Measurements from ENCODE around the gene ZNF385B.

Gene ZNF385B

GRCh38 chr2:179543361-179543901 lies 318.0 kb downstream of the ZNF385B start:
- no peak for DNase-seq

- DNase-seq = no peak
Measured at GRCh38 chr2:179541586-179541985, 319.8 kb downstream of the ZNF385B start.

GRCh38 chr2:179539124-179539511 lies 322.3 kb downstream of the ZNF385B start:
- no peak for DNase-seq

GRCh38 chr2:179538406-179539123 lies 322.8 kb downstream of the ZNF385B start:
- no peak for DNase-seq

DNA sequence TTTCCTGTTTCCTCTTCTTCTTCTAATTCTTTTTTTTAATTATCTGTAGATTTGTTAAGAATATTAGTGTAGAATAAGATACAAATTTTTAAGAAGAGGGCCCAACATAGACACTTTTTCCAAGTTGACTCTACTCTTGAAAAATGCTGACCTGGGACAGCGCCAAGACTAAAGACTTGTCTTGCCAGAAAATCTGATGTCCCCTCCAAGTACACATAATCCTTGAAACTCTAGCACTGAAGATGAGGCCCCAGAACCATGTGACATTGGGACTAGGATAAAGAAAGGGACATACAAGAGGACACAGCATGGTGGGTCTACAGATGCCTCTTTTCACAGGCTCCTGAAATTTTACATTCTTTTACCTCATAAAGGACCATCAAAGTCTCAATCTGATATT lies 325.2 kb downstream of the ZNF385B start:
- no peak for DNase-seq

GRCh38 chr2:179533875-179534274 lies 327.5 kb downstream of the ZNF385B start:
- DNase-seq = no peak

- no peak for DNase-seq
Measured at GRCh38 chr2:179532863-179533278, 328.5 kb downstream of the ZNF385B start.

DNA sequence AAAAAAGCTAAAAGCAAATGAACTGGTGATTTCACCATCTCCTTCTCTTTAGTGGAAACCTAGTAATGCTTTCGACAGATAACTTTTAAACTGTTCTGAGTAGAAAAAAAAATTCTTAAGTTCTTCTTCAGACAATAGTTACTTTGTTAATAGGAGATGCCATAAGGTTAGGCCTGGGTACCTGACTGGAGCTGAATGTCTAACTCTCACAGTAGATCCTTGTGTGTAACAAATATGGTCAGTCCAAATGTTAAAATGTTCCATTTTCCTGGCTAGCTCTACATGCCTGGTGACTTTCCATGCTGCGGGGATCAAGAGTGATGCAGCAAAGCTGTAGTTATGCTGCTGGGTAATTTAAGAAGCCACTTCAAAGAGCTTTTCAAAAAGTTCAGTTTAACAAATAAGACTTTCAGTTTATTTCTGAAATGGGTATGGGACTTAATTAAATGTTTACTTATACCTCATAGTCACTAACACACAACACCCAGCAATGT lies 332.8 kb downstream of the ZNF385B start:
- DNase-seq = no peak

- DNase-seq = no peak
Measured at GRCh38 chr2:179525340-179525739, 336.1 kb downstream of the ZNF385B start.

DNA sequence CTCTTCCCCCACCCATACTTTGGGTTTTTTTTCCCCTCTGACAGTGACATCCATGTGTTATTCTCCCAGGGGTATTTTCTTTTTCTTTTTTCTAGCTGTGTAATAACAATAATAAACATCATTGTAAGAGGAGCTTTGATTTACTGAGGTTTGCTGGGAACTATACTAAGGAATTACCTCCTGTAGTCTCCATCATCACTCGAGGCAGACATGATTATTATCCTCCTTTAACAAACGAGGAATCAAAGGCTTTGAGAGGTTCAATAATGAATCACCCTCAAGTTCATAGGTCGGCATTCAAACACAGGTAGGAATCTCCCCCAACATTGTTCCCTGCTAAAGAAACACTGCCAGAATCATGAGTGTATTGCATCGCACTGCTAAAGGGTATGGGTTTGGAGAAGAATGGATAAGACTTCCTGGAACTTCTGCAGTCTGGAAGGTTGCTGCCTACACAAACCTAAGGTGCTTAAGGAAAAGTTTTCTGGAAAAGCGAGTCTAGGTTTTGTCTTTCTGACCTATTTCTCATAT lies 336.5 kb downstream of the ZNF385B start:
- DNase-seq = no peak

DNA sequence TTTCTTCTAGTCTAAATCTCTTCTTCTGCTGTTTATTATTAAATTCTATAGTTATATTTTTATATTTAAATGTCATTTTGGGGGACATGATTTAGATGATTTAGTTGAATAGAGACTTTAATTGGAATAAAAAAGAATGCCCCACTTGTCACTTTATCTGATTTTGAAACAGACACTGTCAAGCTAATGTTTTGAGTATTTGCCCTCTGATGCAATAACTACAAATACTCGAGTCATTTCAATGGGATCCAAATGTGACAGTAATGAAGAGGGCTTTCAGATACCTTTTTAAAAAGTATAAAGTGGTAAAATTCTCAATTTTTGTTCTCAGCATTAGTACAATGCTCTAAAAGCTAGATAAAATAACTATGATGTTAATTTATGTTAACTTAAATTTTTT lies 339.5 kb downstream of the ZNF385B start:
- no peak for DNase-seq

- DNase-seq = no peak
Measured at GRCh38 chr2:179518830-179519229, 342.6 kb downstream of the ZNF385B start.

DNA sequence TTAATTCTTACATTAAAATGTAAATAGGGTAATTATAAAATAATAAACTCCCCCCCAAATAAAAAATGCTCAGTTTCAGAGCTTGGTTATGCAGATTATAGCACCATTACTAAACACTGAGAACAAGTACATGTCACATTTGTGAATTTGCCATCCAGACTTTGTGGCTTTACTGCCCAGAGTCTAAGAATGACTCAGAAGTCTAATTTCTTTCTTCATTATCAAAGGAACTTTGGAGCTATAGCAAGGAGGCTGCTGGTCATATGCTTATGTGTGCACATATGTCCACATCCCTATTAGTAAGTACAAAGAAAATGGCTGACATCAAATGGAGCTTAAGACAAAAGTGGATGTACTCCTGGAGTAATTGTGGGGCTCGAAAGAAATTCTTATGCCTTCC lies 348.2 kb downstream of the ZNF385B start:
- no peak for DNase-seq

GRCh38 chr2:179512281-179513035 lies 349.0 kb downstream of the ZNF385B start:
- DNase-seq = no peak

GRCh38 chr2:179511105-179511789 lies 350.2 kb downstream of the ZNF385B start:
- DNase-seq = no peak

DNA sequence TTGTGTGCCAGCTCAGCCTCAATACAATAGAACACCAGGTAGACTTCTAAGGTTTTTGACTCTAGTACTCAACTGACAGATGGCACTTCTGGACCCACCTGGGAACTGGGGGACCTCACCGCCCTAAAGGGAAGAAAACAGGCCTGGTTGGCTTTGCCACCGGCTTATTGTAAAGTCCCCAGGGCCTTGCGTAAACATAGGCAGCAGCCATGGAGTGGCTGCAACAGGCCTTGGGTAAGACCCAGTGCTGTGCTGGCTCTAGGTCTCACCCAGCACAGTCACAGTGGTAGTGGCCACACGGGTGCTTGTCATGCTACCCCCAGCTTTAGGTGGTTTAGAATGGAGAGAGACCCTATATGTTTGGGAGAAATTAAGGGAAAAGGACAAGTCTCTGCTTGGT lies 366.1 kb downstream of the ZNF385B start:
- no peak for DNase-seq

DNA sequence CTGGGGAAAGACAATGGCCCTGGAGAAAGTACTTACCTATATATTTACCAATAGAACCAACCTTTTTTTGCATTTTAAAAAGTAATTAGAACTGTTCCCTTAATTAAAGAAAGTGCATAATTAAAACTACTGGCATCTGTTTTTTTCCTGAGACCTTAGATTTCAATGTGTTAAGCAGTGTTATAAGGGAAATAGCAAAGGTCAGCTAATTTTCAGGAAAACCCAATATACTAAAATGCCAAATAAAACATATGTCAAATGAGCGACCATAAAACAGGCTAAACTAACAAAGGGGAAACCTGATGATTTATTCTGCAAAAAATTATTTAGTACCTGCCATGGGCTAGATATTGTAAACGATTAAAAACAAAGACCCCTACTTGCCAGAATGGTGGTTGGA lies 372.8 kb downstream of the ZNF385B start:
- DNase-seq = no peak

- DNase-seq = no peak
Measured at GRCh38 chr2:179487010-179487731, 374.2 kb downstream of the ZNF385B start.

GRCh38 chr2:179483131-179483530 lies 378.3 kb downstream of the ZNF385B start:
- DNase-seq = no peak

- no peak for DNase-seq
Measured at GRCh38 chr2:179479947-179480346, 381.5 kb downstream of the ZNF385B start.

DNA sequence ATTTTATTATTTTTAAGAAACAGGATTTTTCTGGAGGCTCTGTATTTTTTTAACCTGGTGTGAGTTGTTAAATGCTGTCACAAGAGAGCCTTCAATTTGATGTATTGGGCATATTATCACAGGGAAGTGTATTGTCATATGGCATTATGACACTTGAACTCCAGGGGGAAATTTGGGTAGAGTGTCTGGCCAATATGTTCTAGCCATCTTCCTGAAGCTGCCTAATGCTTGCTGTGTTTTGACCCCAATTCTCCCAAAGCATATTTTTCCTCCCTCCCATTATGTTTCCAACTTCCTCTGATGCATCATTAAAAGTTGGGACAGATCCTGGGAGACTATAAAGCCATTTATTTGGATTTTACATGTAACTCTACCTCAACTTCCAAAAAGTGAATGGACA lies 382.6 kb downstream of the ZNF385B start:
- no peak for DNase-seq

- DNase-seq = no peak
Measured at GRCh38 chr2:179470992-179471391, 390.4 kb downstream of the ZNF385B start.

Measured in activated CD4-positive, alpha-beta T cell treated with anti-CD3 and anti-CD28 coated beads, Interleukin-2, amount 50 U/mL, for 48 hours (primary cell).